ENCODE results near the gene ANKHD1. TPM values are rescaled to one million over a fixed set of nuclear protein-coding genes. Genes with fewer than 3 reads are reported as not detected.

The ANKHD1 gene
- total RNA-seq, 2 donors from 2014 or later, result 114 to 131 TPM

DNA sequence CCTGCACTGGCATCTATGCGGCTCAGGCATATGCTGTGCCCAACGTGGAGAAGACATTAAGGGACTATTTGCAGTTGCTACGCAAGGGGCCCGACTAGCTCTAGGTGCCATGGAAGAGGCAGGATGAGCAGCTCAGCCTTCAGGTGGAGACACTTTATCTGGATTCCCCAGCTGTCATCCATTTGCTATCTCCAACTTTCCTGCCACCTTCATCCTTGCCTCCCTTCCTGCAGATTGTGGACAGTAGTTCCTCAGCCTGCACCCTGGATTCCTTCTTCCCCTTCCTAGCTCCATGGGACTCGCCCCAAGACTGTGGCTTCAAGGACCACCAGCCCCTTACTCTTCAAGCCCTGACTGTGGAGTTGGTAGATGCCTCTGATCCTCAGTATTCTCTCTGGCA lies 165.0 kb downstream of the ANKHD1 start:
- Histone ChIP-seq H3K4me3 (no peak overlapping the region), H3K27ac (no peak overlapping the region), H3K27me3 (no peaks in the 10 kb centered on the region), H3K4me1 (peaks cover 36% of the 10 kb centered on the region), H3K36me3 (replicated peaks in 1 of 2; ENCODE audit: insufficient read depth in 1 of 2, low read depth in 2 of 2) (no peaks in the 10 kb centered on the region), H3K9me3 (no peaks in the 10 kb centered on the region)
- intact Hi-C loops (cut with DNase I), result loop anchor here (10.0 kb wide), 1 partner anchor 78 kb away; the partner anchor contains the start of genes IK and NDUFA2
- DNase-seq (no peak), ATAC-seq (no peak)
- TF ChIP-seq POLR2A (IDR thresholded peaks at IDR 0.05), result no peak
- TF ChIP-seq, protein P1, sequence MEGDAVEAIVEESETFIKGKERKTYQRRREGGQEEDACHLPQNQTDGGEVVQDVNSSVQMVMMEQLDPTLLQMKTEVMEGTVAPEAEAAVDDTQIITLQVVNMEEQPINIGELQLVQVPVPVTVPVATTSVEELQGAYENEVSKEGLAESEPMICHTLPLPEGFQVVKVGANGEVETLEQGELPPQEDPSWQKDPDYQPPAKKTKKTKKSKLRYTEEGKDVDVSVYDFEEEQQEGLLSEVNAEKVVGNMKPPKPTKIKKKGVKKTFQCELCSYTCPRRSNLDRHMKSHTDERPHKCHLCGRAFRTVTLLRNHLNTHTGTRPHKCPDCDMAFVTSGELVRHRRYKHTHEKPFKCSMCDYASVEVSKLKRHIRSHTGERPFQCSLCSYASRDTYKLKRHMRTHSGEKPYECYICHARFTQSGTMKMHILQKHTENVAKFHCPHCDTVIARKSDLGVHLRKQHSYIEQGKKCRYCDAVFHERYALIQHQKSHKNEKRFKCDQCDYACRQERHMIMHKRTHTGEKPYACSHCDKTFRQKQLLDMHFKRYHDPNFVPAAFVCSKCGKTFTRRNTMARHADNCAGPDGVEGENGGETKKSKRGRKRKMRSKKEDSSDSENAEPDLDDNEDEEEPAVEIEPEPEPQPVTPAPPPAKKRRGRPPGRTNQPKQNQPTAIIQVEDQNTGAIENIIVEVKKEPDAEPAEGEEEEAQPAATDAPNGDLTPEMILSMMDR (IDR thresholded peaks at IDR 0.05), result no peak
- 88% methylated on average over 5 of the region's 5 CpGs for WGBS, 2 donors

DNA sequence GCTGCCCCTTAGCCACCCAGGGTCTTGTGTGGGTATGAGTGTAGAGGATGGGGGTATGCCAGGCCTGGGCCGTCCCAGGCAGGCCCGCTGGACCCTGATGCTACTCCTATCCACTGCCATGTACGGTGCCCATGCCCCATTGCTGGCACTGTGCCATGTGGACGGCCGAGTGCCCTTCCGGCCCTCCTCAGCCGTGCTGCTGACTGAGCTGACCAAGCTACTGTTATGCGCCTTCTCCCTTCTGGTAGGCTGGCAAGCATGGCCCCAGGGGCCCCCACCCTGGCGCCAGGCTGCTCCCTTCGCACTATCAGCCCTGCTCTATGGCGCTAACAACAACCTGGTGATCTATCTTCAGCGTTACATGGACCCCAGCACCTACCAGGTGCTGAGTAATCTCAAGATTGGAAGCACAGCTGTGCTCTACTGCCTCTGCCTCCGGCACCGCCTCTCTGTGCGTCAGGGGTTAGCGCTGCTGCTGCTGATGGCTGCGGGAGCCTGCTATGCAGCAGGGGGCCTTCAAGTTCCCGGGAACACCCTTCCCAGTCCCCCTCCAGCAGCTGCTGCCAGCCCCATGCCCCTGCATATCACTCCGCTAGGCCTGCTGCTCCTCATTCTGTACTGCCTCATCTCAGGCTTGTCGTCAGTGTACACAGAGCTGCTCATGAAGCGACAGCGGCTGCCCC lies 165.6 kb downstream of the ANKHD1 start:
- no peak for DNase-seq
- H3K36me3 ChIP-seq (replicated peaks in 1 of 2; ENCODE audit: insufficient read depth in 1 of 2, low read depth in 2 of 2), result no peaks in the 10 kb centered on the region
- H3K4me1 ChIP-seq, result peaks cover 33% of the 10 kb centered on the region
- H3K4me3 ChIP-seq, result no peak overlapping the region
- TF ChIP-seq, protein P1 (IDR thresholded peaks at IDR 0.05), result no peak
- no peak for TF ChIP-seq POLR2A (IDR thresholded peaks at IDR 0.05)
- H3K27ac ChIP-seq, result no peak overlapping the region
- 90 to 97% methylated on average over 12 to 20 of the region's 22 CpGs for WGBS, 2 donors
- H3K27me3 ChIP-seq, result no peaks in the 10 kb centered on the region
- intact Hi-C loops (cut with DNase I), result loop anchor here (10.0 kb wide), 1 partner anchor 78 kb away; the partner anchor contains the start of genes IK and NDUFA2
- H3K9me3 ChIP-seq, result no peaks in the 10 kb centered on the region
- no peak for ATAC-seq

- WGBS, 2 donors, result 95 to 97% methylated on average over 13 of the region's 13 CpGs
- intact Hi-C loops (cut with DNase I), result loop anchor here (10.0 kb wide), 1 partner anchor 77 kb away; the partner anchor contains the start of genes IK and NDUFA2
- Histone ChIP-seq H3K9me3 (no peaks in the 10 kb centered on the region), H3K36me3 (replicated peaks in 1 of 2; ENCODE audit: insufficient read depth in 1 of 2, low read depth in 2 of 2) (no peaks in the 10 kb centered on the region), H3K27ac (no peak overlapping the region), H3K27me3 (no peaks in the 10 kb centered on the region), H3K4me1 (peaks cover 27% of the 10 kb centered on the region), H3K4me3 (no peak overlapping the region)
- no peak for TF ChIP-seq POLR2A (IDR thresholded peaks at IDR 0.05)
- TF ChIP-seq, protein P1 (IDR thresholded peaks at IDR 0.05), result no peak
- no peak for DNase-seq
- ATAC-seq, result no peak
These were observed 166.2 kb downstream of the ANKHD1 start for GRCh38 chr5:140567871-140568270.

- intact Hi-C loops (cut with DNase I), result loop anchor here (10.0 kb wide), 1 partner anchor 76 kb away; the partner anchor contains the start of genes IK and NDUFA2
- WGBS, 2 donors, result 95 to 100% methylated on average over 1 to 2 of the region's 2 CpGs
- H3K27me3 ChIP-seq, result no peaks in the 10 kb centered on the region
- no peaks in the 10 kb centered on the region for H3K36me3 ChIP-seq (replicated peaks in 1 of 2; ENCODE audit: insufficient read depth in 1 of 2, low read depth in 2 of 2)
- H3K9me3 ChIP-seq, result no peaks in the 10 kb centered on the region
- no peak for ATAC-seq
- no peak overlapping the region for H3K27ac ChIP-seq
- H3K4me1 ChIP-seq, result peaks cover 20% of the 10 kb centered on the region
- TF ChIP-seq, protein P1 (IDR thresholded peaks at IDR 0.05), result no peak
- TF ChIP-seq POLR2A (IDR thresholded peaks at IDR 0.05), result no peak
- H3K4me3 ChIP-seq, result no peak overlapping the region
- no peak for DNase-seq
These were observed 166.9 kb downstream of the ANKHD1 start for GRCh38 chr5:140568443-140569063.
